ENCODE measurements around the gene TMEM18. TPM values are rescaled to one million over a fixed set of nuclear protein-coding genes. Genes with fewer than 3 reads are reported as not detected.

Gene TMEM18
- total RNA-seq, 1 experiment from 2014 or later, result 18.8 TPM

DNA sequence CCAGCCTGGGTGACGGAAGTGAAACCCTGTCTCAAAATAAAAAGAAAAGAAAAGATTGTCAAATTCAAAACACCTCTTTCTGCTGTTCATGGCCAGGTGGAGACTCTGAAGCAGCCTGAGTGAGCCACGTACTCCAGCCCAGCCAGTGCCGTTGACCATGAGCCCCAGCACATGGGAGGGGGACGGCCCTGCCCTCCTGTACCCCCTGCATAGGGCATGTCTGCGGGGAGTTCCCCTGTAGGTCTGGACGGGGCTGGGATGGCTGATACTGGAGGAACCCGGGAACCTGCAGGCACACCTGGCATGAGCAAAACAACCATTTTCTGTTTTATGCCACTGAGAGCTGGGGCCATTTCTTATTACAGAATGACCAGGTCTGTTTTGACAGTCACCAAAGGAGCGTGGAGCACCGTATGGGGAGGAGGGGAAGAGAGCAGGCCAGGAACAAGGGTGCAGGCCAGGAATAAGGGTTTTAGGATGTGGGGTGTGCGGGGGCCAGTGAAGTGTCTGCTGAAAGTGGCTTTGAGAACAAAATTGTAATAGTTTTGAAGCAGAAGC is 30.1 kb downstream of the TMEM18 start:
- no peak overlapping the region for H3K4me3 ChIP-seq (ENCODE audit: insufficient read depth, low read depth, low read length)
- no peak for DNase-seq
- no peaks in the 10 kb centered on the region; the same call in 1 of the 2 replicates for H3K27me3 ChIP-seq (ENCODE audit: control insufficient read depth, insufficient read depth, low read length)
- no peaks in the 10 kb centered on the region for H3K36me3 ChIP-seq (replicated peaks; ENCODE audit: control insufficient read depth, insufficient read depth, low read length)

DNA sequence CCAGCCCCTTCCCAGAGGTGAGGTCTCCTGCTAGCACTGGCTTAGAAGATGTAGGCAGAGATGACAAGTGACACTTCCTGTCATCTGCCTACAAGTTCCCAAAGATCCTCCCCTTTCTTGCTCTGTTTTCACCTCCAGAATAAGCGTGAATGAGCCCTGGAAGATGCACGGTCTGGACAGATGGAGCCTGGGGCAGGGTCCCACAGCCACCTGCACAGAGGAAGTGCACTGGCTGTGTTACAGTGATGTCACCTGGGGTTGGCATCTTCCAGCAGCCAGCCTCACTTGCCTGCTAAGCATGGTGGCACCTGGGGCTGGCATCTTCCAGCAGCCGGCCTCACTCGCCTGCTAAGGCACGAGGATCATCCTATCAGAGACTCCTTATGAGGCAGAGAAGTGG is 32.3 kb downstream of the TMEM18 start:
- no peaks in the 10 kb centered on the region for H3K36me3 ChIP-seq (replicated peaks; ENCODE audit: control insufficient read depth, insufficient read depth, low read length)
- no peak for DNase-seq
- H3K27me3 ChIP-seq (ENCODE audit: control insufficient read depth, insufficient read depth, low read length), result no peaks in the 10 kb centered on the region; the same call in 1 of the 2 replicates
- no peak overlapping the region for H3K4me3 ChIP-seq (ENCODE audit: insufficient read depth, low read depth, low read length)

DNA sequence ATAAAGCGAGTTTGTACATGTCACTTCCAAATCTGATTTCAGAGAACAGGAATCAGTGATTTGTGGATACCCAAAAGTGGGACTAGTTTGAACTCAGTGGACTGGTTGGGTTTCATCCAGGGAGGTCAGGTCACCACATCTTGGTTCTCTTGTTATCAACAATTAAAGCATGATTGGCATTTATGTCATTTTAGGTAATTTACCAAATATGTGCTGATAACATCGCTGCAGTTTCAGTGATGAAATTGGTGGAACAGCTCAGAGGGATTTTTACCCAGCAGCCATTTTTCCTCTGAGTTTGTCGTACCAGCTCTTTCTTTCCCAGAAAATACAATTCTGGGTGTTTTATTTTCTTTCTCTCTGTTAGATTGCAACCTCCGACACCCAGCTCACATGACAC is 33.4 kb downstream of the TMEM18 start:
- H3K27me3 ChIP-seq (ENCODE audit: control insufficient read depth, insufficient read depth, low read length), result no peaks in the 10 kb centered on the region; the same call in 1 of the 2 replicates
- DNase-seq, result no peak
- H3K4me3 ChIP-seq (ENCODE audit: insufficient read depth, low read depth, low read length), result no peak overlapping the region
- H3K36me3 ChIP-seq (replicated peaks; ENCODE audit: control insufficient read depth, insufficient read depth, low read length), result no peaks in the 10 kb centered on the region

DNA sequence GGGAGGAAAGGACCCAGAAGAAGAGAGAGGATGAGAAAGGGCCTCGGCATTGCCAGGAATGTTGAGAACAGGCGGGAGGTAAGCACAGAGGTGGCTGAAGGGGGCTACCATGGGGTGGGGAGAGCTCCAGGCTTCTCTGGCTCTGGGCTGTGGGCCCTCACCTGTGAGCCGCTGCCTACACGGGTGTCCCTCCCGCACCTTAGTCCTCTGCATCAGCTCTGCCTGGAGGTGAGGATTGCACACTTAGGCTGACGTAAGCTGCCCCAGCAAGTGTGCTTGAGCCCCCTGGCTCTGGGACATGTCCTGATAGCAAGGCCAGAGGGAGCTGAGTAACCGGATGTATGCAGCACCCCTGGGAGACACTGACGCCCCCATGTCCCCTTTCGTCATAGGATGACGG is 33.9 kb downstream of the TMEM18 start:
- DNase-seq, result no peak
- H3K4me3 ChIP-seq (ENCODE audit: insufficient read depth, low read depth, low read length), result no peak overlapping the region
- H3K27me3 ChIP-seq (ENCODE audit: control insufficient read depth, insufficient read depth, low read length), result no peaks in the 10 kb centered on the region; the same call in 1 of the 2 replicates
- no peaks in the 10 kb centered on the region for H3K36me3 ChIP-seq (replicated peaks; ENCODE audit: control insufficient read depth, insufficient read depth, low read length)

DNA sequence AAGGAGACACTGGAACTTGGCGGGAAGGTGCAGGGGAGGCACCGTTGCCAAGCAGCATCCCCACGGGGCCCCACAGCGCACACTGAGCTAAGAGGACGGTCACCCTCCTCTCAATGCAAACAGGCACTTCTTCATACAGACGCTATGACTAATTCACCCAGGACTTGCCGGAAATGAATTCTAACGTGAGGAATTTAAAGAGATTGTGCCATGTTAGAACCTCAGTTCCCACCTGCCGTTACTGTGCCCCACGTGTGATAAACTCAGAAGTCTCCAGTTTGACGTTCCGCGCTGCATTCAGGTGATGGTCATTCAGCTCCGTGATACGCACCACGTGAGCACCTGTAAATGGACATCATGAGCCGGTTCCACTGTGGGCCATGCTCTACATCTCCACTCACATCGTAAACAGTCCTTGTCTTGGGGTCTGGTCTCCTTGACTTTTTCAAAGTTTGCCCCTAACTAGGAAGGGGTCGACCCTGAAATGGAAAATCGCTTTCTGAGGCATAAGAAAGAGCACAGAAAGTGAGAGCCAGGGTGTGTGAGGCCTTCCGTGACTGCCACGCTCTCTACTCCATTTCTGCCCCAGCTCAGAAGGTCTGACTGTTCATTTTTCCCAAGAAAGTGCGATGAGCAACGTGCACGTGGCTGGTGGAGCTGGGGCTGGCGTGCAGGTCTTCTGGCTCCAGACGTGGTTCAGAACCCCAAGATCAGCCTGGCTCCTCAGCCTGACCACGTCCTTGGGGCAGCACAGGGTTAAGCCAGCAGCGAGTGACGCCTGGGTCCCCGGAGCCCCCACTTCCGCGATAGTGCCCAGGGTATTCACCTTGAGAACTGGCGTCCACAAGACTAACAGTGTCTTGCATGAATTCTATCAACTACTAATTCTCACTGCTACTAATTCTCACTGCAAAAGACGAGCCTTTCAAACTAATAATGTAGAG is 35.1 kb downstream of the TMEM18 start:
- no peak overlapping the region for H3K4me3 ChIP-seq (ENCODE audit: insufficient read depth, low read depth, low read length)
- H3K36me3 ChIP-seq (replicated peaks; ENCODE audit: control insufficient read depth, insufficient read depth, low read length), result no peaks in the 10 kb centered on the region
- no peaks in the 10 kb centered on the region; the same call in 1 of the 2 replicates for H3K27me3 ChIP-seq (ENCODE audit: control insufficient read depth, insufficient read depth, low read length)
- no peak for DNase-seq

DNA sequence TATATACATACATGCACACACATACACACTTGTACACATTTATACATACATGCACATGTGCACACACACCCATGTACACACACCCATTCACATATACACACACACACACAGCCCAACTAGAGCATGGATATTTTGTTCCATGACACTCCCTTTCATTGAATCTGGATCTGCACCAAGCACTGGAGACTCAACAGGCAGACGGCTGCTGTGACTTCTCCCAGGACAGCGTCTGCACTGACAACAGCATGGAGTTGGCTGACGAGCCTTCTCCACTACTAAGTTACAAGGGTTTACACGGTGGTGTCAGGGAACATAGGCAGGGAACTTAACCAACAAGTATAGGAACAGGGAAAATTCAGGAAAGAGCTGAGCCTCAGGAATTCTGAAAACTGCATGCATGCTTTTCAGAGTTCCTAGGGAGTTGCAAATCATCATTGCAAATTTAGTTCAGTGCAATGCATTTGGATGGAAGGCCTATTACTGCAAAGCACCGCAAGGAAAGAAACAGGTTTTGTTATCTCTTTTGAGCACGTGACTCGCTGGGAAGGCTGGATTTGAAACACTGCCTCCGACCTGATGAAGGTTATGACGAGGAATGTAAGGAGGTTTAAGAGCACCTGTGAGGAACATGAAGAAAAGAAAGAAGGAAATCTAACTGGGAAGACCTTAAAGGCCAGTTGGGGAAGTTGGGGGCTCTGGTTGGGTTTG is 35.9 kb downstream of the TMEM18 start:
- H3K4me3 ChIP-seq (ENCODE audit: insufficient read depth, low read depth, low read length), result no peak overlapping the region
- DNase-seq, result no peak

DNA sequence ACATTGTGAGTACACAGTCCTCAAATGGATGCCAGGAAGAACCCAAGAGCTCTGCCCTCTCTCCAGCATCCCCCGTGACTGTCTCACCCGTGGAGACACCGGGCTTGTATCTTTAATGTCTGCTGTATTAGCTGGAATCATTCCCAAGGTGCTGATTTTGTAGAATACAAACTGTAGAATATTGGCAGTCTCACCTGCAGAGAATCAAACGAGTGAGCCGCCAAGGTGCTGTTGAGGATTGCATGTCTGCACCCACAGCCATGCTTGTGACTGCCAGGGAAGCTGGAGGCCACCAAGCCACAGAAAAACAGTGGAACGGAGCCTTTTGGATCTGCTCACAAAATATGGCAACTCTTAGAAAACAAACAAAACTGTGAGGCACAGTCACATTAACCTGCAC is 37.5 kb downstream of the TMEM18 start:
- Histone ChIP-seq H3K27me3 (ENCODE audit: control insufficient read depth, insufficient read depth, low read length) (peaks cover 3% of the 10 kb centered on the region; the same call in 1 of the 2 replicates), H3K36me3 (replicated peaks; ENCODE audit: control insufficient read depth, insufficient read depth, low read length) (no peaks in the 10 kb centered on the region), H3K4me3 (ENCODE audit: insufficient read depth, low read depth, low read length) (no peak overlapping the region)
- DNase-seq, result no peak

More for the DNA sequence above, 35.9 kb downstream of the TMEM18 start:
- Histone ChIP-seq H3K36me3 (replicated peaks; ENCODE audit: control insufficient read depth, insufficient read depth, low read length) (no peaks in the 10 kb centered on the region), H3K27me3 (ENCODE audit: control insufficient read depth, insufficient read depth, low read length) (peaks cover 3% of the 10 kb centered on the region; the same call in 1 of the 2 replicates)

DNA sequence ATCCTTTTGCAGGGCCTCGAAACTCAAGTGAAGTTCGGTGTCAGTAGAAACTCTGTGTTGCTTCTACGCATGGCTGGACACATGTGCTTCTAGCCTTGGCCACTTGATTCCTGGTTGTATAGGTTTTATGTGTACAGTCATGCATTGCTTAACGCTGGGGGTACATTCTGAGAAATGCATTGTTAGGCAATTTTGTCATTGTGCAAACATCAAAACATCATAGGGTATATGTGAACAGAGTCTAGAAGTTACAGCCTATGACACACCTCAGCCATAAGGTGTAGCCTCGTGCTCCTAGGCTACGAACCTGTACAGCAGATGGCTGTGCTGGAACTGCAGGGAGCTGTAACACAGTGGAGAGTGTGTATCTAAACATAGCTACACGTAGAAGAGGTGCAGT is 39.4 kb downstream of the TMEM18 start:
- no peak overlapping the region for H3K4me3 ChIP-seq (ENCODE audit: insufficient read depth, low read depth, low read length)
- H3K36me3 ChIP-seq (replicated peaks; ENCODE audit: control insufficient read depth, insufficient read depth, low read length), result no peaks in the 10 kb centered on the region
- H3K27me3 ChIP-seq (ENCODE audit: control insufficient read depth, insufficient read depth, low read length), result peaks cover 3% of the 10 kb centered on the region; the same call in 1 of the 2 replicates
- DNase-seq, result no peak

DNA sequence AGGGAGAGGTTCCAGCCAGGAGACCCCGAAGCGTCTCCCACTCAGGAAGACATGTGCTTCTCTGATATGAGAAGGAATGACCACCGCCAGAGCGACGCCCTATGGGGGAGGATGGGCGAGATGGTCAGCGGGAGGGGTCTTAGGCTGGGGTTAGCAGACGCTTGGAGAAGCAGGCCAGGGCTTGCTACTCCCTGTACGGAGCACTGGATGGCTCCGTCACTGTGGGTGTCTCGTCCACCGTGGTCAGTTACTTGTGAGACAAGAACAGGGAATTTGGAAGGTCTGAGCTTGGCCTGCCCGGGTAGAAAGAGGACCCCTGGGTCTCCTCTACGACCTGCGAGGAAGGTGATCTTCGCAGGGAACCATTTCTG is 39.8 kb downstream of the TMEM18 start:
- DNase-seq, result no peak
- Histone ChIP-seq H3K36me3 (replicated peaks; ENCODE audit: control insufficient read depth, insufficient read depth, low read length) (no peaks in the 10 kb centered on the region), H3K4me3 (ENCODE audit: insufficient read depth, low read depth, low read length) (no peak overlapping the region), H3K27me3 (ENCODE audit: control insufficient read depth, insufficient read depth, low read length) (peaks cover 3% of the 10 kb centered on the region; the same call in 1 of the 2 replicates)

DNA sequence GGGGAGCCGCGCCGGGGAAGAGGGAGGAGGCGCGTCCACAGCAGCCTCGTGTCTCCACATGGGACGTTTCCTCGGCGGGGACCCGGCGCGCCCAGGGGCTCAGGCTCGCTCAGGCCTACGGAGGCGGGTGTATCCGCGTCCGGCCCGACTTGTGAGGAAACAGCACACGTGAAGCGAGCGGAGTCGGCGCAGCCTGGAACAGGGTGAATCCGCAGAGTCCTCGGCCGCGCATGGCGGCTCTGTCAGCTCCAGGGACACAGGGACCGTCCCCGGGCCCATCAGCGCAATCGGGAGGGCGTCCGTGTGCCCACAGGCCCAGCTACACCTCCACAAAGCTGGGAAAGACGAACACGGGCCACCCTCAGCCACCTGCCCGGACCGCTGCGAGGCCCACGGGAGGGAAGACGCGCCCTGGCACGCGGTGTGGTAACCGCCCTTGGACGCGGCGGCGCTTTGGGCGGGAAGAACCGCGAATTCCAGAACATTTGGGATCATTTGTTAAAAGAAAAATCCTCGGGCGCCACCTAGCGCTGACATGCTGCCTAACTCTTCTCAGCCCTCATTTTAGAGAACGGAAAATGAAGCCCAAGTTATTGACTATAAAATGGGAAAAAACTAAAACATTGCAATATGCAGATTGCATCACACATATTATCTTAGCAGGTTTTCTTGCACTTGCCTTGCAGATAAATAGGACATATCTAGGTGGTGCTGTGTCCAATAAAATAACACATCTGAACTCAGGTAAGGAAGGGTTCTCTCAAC is 40.4 kb downstream of the TMEM18 start:
- H3K4me3 ChIP-seq (ENCODE audit: insufficient read depth, low read depth, low read length), result no peak overlapping the region
- peak; percentile 89 for DNase-seq
- peaks cover 3% of the 10 kb centered on the region; the same call in 1 of the 2 replicates for H3K27me3 ChIP-seq (ENCODE audit: control insufficient read depth, insufficient read depth, low read length)
- H3K36me3 ChIP-seq (replicated peaks; ENCODE audit: control insufficient read depth, insufficient read depth, low read length), result no peaks in the 10 kb centered on the region

DNA sequence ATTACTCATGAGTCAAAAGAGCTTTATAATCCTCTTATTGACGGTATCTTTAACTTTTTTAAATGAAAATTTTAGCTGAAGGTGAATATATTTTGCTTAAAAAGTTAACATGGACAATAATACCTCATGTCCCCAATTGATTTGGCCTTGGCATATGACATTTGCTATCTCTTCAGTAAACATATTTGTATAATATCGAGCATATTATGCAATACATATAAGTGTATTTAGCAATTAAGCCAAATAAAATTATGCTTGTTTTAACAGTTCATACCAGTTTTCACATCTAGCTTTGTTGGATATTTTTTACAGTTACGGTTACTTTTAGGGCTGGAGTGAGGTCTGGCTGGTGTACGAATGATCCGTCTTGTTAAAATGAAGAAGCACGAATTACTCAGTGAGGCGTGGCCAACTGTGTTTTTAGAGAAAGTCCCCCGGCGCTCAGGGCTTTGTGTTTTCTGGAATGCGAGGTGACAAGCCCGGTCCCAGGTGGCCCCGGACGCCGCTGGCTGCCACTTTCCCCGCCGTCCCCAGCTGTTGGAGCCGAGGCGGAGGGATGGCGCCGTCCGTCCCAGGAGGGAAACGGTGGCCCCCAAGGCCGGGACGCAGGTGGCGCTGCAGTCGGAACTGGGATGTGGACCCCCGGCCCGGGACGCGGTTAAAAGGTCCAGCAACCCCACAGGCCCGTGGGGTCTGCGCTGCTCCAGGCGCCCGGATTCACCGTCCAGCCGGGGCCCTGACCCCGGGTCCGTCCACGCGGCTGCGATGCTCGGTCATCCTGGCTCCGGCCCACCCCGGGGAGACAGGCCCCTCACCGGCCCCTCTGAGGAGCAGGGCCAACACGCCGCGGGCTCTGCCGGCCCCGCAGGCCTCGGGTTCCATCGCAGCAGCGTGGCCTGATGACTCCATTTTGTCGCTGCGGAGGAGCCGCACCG is 41.3 kb downstream of the TMEM18 start:
- H3K27me3 ChIP-seq (ENCODE audit: control insufficient read depth, insufficient read depth, low read length), result peaks cover 3% of the 10 kb centered on the region; the same call in 1 of the 2 replicates
- no peaks in the 10 kb centered on the region for H3K36me3 ChIP-seq (replicated peaks; ENCODE audit: control insufficient read depth, insufficient read depth, low read length)
- DNase-seq, result no peak
- H3K4me3 ChIP-seq (ENCODE audit: insufficient read depth, low read depth, low read length), result no peak overlapping the region

DNA sequence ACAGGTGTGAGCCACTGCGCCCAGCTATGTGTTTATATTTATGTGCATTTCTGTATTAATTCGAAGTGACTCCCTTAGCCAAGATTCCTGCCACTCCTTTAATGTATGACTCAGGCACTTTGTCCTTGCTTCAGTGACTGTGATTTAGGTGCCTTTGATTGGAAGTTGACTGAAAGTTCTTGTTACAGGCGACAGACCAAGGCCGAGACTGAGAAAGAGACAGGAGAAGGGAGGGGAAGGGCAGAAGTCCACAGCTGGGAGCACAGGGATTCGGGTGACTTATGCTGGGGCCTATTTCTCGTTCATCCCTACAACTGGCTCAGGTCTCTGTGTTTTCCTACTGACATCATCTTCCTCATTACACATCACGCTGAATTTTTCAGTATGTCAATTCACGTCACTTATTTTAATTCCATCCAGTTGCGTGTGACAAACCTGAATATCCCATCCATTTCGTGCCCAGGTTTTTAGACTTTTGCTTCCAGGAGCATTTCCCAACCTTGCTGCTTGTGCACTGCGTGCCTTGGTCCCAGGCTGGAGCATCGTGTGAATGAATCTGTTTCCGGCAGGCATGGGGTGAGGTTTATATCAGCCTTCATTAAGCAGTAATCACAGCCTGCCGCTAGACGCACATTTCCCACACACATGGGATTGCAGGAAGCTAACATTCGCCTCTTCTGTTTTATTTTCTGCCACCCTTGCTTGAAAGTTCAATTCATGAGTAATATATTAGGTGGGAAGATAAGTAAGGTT is 42.4 kb downstream of the TMEM18 start:
- peaks cover 3% of the 10 kb centered on the region; the same call in 1 of the 2 replicates for H3K27me3 ChIP-seq (ENCODE audit: control insufficient read depth, insufficient read depth, low read length)
- no peak overlapping the region for H3K4me3 ChIP-seq (ENCODE audit: insufficient read depth, low read depth, low read length)
- DNase-seq, result no peak
- no peaks in the 10 kb centered on the region for H3K36me3 ChIP-seq (replicated peaks; ENCODE audit: control insufficient read depth, insufficient read depth, low read length)

DNA sequence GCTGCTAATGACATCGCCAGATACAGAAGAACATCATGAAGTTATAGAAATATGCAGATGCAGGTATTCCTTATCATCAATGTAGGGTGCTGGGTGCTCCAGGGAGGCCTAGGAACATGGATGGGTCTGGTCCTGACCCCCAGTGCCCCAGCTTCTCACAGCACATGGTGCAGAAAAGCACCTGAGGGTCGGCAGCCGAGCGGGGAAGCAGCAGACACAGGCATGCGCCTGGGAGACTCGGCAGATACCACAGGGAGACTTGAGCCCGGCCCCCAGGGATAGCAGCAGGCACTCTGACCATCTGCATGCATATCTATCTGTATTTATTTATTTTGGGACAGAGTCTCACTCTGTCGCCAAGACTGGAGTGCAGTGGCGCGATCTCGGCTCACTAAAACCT is 43.2 kb downstream of the TMEM18 start:
- no peak overlapping the region for H3K4me3 ChIP-seq (ENCODE audit: insufficient read depth, low read depth, low read length)
- H3K36me3 ChIP-seq (replicated peaks; ENCODE audit: control insufficient read depth, insufficient read depth, low read length), result no peaks in the 10 kb centered on the region
- no peak for DNase-seq
- H3K27me3 ChIP-seq (ENCODE audit: control insufficient read depth, insufficient read depth, low read length), result peaks cover 3% of the 10 kb centered on the region; the same call in 1 of the 2 replicates
